HG03521 (cell line): ENCODE data around the gene ABITRAM.
"Not testable (repeated sequence)": the region's sequence is repeated elsewhere in the genome, so short reads cannot be mapped to it uniquely, and the experiment has no call there.

Experiments used
- ATAC-seq: cut with Tn5 transposase; IDR thresholded peaks from one replicate; pipeline ENCODE4 v1.9.1; 2021; ENCODE audit warnings: mild to moderate bottlenecking, moderate library complexity; ENCODE audit not compliant: unreplicated experiment

Gene ABITRAM

GRCh38 chr9:108934323-108934893, at the start of gene ABITRAM:
TSS of gene ABITRAM (plus strand) at chr9:108934400. CDS start at chr9:108934487, 87 bp downstream.
- ATAC-seq = peak; percentile 82

GRCh38 chr9:108884701-108885100, 49.5 kb upstream of the ABITRAM start:
- no peak for ATAC-seq

GRCh38 chr9:108885643-108886348, 48.4 kb upstream of the ABITRAM start:
- ATAC-seq = peak; percentile 98

- ATAC-seq = not testable (repeated sequence)
These were observed 47.5 kb upstream of the ABITRAM start for GRCh38 chr9:108886594-108887271.

- no peak for ATAC-seq
These were observed 44.5 kb upstream of the ABITRAM start for GRCh38 chr9:108889649-108890067.

GRCh38 chr9:108894225-108894997, 39.8 kb upstream of the ABITRAM start:
- no peak for ATAC-seq

GRCh38 chr9:108897324-108898096, 36.7 kb upstream of the ABITRAM start:
- no peak for ATAC-seq

GRCh38 chr9:108899023-108899695, 35.0 kb upstream of the ABITRAM start:
- ATAC-seq = not testable (repeated sequence)

GRCh38 chr9:108900176-108900575, 34.0 kb upstream of the ABITRAM start:
- ATAC-seq = no peak

GRCh38 chr9:108903420-108904103, 30.6 kb upstream of the ABITRAM start:
- ATAC-seq = no peak

- ATAC-seq = no peak
These were observed 30.0 kb upstream of the ABITRAM start for GRCh38 chr9:108904161-108904560.

GRCh38 chr9:108905494-108905893, 28.7 kb upstream of the ABITRAM start:
- no peak for ATAC-seq

GRCh38 chr9:108910402-108910801, 23.8 kb upstream of the ABITRAM start:
- ATAC-seq = no peak

- ATAC-seq = no peak
These were observed 23.3 kb upstream of the ABITRAM start for GRCh38 chr9:108910914-108911313.

- no peak for ATAC-seq
These were observed 22.4 kb upstream of the ABITRAM start for GRCh38 chr9:108911820-108912219.

- ATAC-seq = no peak
These were observed 20.8 kb upstream of the ABITRAM start for GRCh38 chr9:108913391-108913790.

GRCh38 chr9:108919517-108919916, 14.7 kb upstream of the ABITRAM start:
- no peak for ATAC-seq

GRCh38 chr9:108920401-108920800, 13.8 kb upstream of the ABITRAM start:
- not testable (repeated sequence) for ATAC-seq

GRCh38 chr9:108921200-108921599, 13.0 kb upstream of the ABITRAM start:
- no peak for ATAC-seq
